Measurements from ENCODE around the gene MRPS5. TPM values are rescaled to one million over a fixed set of nuclear protein-coding genes. Genes with fewer than 3 reads are reported as not detected.

Gene MRPS5
- total RNA-seq (10 to 100 TPM; 28.6 to 75.2 (median 43.7) TPM), polyA plus RNA-seq (10 to 100 TPM; 44.5 to 78.2 (median 49.8) TPM)
- long read RNA-seq, donor 1, transcript MRPS5-201 (12 exons, 1,652 nt): major isoform, 5 of 14 reads
- long read RNA-seq, donor 1, partial matches to known transcripts: 5 of 14 reads
- long read RNA-seq, donor 1, other reads (novel, unspliced or antisense): 0 of 14 reads
- long read RNA-seq, donor 2, transcript MRPS5-201 (12 exons, 1,652 nt): minor isoform, 8 of 31 reads
- long read RNA-seq, donor 2, transcript MRPS5-203 (5 exons, 793 nt): major isoform, 10 of 31 reads
- long read RNA-seq, donor 2, partial matches to known transcripts: 8 of 31 reads
- long read RNA-seq, donor 2, other reads (novel, unspliced or antisense): 0 of 31 reads
- long read RNA-seq, donor 3, transcript MRPS5-203 (5 exons, 793 nt): minor isoform, 6 of 15 reads
- long read RNA-seq, donor 3, transcript MRPS5-201 (12 exons, 1,652 nt): major isoform, 7 of 15 reads
- long read RNA-seq, donor 3, partial matches to known transcripts: 0 of 15 reads
- long read RNA-seq, donor 3, other reads (novel, unspliced or antisense): 0 of 15 reads
- long read RNA-seq, donor 4: 0 reads
- long read RNA-seq, donor 5, partial matches to known transcripts: 15 of 19 reads
- long read RNA-seq, donor 5, other reads (novel, unspliced or antisense): 0 of 19 reads
- long read RNA-seq, donor 6: 0 reads
- long read RNA-seq, donor 7, transcript MRPS5-201 (12 exons, 1,652 nt): major isoform, 8 of 33 reads
- long read RNA-seq, donor 7, partial matches to known transcripts: 20 of 33 reads
- long read RNA-seq, donor 7, other reads (novel, unspliced or antisense): 0 of 33 reads
- long read RNA-seq, donor 8, transcript MRPS5-203 (5 exons, 793 nt): major isoform, 7 of 34 reads
- long read RNA-seq, donor 8, transcript MRPS5-201 (12 exons, 1,652 nt): minor isoform, 5 of 34 reads
- long read RNA-seq, donor 8, partial matches to known transcripts: 18 of 34 reads
- long read RNA-seq, donor 8, other reads (novel, unspliced or antisense): 0 of 34 reads
- long read RNA-seq, donor 9, transcript MRPS5-203 (5 exons, 793 nt): minor isoform, 5 of 33 reads
- long read RNA-seq, donor 9, transcript MRPS5-201 (12 exons, 1,652 nt): major isoform, 6 of 33 reads
- long read RNA-seq, donor 9, partial matches to known transcripts: 16 of 33 reads
- long read RNA-seq, donor 9, other reads (novel, unspliced or antisense): 0 of 33 reads
- long read RNA-seq, donor 10, partial matches to known transcripts: 6 of 13 reads
- long read RNA-seq, donor 10, other reads (novel, unspliced or antisense): 0 of 13 reads

GRCh38 chr2:95121407-95122196, at the start of gene MRPS5:
MRPS5 (minus strand) TSS chr2:95121808; CDS start chr2:95121791, 17 bp downstream.
- 0 to 1% (median 0%) methylated on average over 35 to 86 of the region's 86 CpGs for WGBS, 5 donors
- H3K27ac ChIP-seq: peak within 1 kb of the TSS; percentile 92 to 95 (median 94)
- DNase-seq: peak; percentile 89 to 94
- peaks cover 18 to 43% (median 37%) of the 10 kb centered on the region in 4 donors for H3K4me1 ChIP-seq
- no peaks in the 10 kb centered on the region for H3K9me3 ChIP-seq
- TF ChIP-seq EP300 (IDR thresholded peaks at IDR 0.05): no peak
- peak; percentile 35 to 73 (median 71) for TF ChIP-seq POLR2AphosphoS5 (IDR thresholded peaks at IDR 0.05)
- H3K4me3 ChIP-seq: peak within 1 kb of the TSS; percentile 74 to 98 (median 89)
- no peaks in the 10 kb centered on the region for H3K27me3 ChIP-seq
- H3K36me3 ChIP-seq: peaks cover 0 to 13% (median 9%) of the 10 kb centered on the region in 4 donors
- intact Hi-C loops (cut with DNase I; ENCODE audit: low total_unique reads): loop anchor here (10.0 kb wide), 1 partner anchor 93 kb away; no protein-coding TSS in a partner anchor

GRCh38 chr2:95166065-95166763, 44.6 kb upstream of the MRPS5 start:
- H3K9me3 ChIP-seq: no peaks in the 10 kb centered on the region
- no peaks in the 10 kb centered on the region for H3K27me3 ChIP-seq
- no peak for TF ChIP-seq CTCF (IDR thresholded peaks at IDR 0.05)
- no peak for TF ChIP-seq POLR2A (IDR thresholded peaks at IDR 0.05)
- TF ChIP-seq EP300 (IDR thresholded peaks at IDR 0.05): no peak
- no peak for TF ChIP-seq POLR2AphosphoS5 (IDR thresholded peaks at IDR 0.05)
- peaks cover 0 to 32% (median 19%) of the 10 kb centered on the region in 4 donors for H3K4me1 ChIP-seq
- H3K36me3 ChIP-seq: no peaks in the 10 kb centered on the region
- 6 to 11% (median 7%) methylated on average over 14 to 16 of the region's 16 CpGs for WGBS, 5 donors
- peak overlapping the region; percentile 70 to 94 (median 82) for H3K4me3 ChIP-seq
- intact Hi-C loops (cut with DNase I; ENCODE audit: low total_unique reads): no loop called here
- peak overlapping the region; percentile 93 to 96 (median 95) for H3K27ac ChIP-seq
- no peak for DNase-seq

GRCh38 chr2:95165371-95166064, 43.9 kb upstream of the MRPS5 start, which contains the start of gene ZNF2:
ZNF2 (plus strand) TSS chr2:95165809; CDS start chr2:95176227, 10,418 bp downstream.
- H3K4me1 ChIP-seq: peaks cover 0 to 32% (median 19%) of the 10 kb centered on the region in 4 donors
- H3K36me3 ChIP-seq: no peaks in the 10 kb centered on the region
- no peak for TF ChIP-seq CTCF (IDR thresholded peaks at IDR 0.05)
- TF ChIP-seq EP300 (IDR thresholded peaks at IDR 0.05): no peak
- peak in 2 of 4 donors; percentile 40 to 71 for TF ChIP-seq POLR2A (IDR thresholded peaks at IDR 0.05)
- peak; percentile 85 to 94 (median 93) for TF ChIP-seq POLR2AphosphoS5 (IDR thresholded peaks at IDR 0.05)
- H3K4me3 ChIP-seq: peak within 1 kb of the TSS; percentile 70 to 94 (median 82)
- DNase-seq: peak; percentile 99
- 0 to 1% (median 0%) methylated on average over 18 to 56 of the region's 56 CpGs for WGBS, 5 donors
- peak within 1 kb of the TSS; percentile 93 to 96 (median 95) for H3K27ac ChIP-seq
- no peaks in the 10 kb centered on the region for H3K27me3 ChIP-seq
- intact Hi-C loops (cut with DNase I; ENCODE audit: low total_unique reads): no loop called here
- no peaks in the 10 kb centered on the region for H3K9me3 ChIP-seq
